Non-pigmented ciliary epithelial cell (primary cell): ENCODE data around the gene HCN3.
A peak's percentile ranks its signal among the peaks of the same experiment; 100 is the strongest.

ENCODE experiments used
- DNase-seq: peaks from one replicate; pipeline ENCODE4 v3.0.0-alpha.2; 2010; ENCODE audit warnings: low read depth

HCN3 gene

GRCh38 chr1:155254228-155254713, 23.0 kb upstream of the HCN3 start:
- no peak for DNase-seq

- no peak for DNase-seq
Measured at GRCh38 chr1:155254714-155255242, 22.5 kb upstream of the HCN3 start.

- no peak for DNase-seq
Measured at GRCh38 chr1:155255243-155256007, 21.8 kb upstream of the HCN3 start, which contains the start of gene ENTREP3. TSS of gene ENTREP3 (minus strand) at chr1:155255483. CDS start at chr1:155254877, 606 bp downstream.

DNA sequence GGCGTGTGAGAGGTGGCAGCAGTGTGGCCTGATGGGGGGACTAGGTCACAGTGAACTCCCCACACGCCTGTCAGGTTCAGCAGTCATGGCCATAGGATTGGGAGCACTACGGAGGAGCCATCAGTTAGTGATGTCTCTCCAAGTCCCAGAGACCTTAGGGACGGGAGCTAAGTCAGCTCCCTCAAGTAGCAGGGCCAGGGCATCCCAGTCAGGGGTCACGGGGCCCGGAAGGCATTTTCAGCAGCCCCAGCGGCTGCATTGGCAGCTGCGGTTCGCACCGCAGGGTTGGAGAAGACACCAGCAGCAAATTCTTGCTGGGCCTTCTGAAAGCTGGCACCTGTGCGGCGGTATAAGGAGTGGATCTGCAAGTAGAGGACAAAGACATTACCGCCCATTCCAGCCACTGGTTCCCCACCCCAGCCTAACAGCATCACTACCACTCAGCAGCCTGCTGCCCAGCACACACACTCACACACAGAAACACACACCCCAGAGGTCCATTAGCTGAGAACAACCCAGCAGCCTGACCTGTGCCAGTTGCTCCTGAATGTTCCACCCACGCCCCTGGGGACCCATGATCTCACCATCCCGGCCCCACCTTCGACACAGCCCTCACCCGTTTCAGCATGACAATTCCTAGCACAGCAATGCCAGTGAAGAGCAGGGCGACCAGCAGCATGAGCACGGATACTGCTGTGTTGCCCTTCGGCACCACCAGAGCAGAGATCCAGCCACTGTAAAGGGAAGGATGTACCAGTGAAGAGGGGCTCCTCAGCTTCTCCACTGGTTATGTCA, 21.0 kb upstream of the HCN3 start:
- DNase-seq = no peak

DNA sequence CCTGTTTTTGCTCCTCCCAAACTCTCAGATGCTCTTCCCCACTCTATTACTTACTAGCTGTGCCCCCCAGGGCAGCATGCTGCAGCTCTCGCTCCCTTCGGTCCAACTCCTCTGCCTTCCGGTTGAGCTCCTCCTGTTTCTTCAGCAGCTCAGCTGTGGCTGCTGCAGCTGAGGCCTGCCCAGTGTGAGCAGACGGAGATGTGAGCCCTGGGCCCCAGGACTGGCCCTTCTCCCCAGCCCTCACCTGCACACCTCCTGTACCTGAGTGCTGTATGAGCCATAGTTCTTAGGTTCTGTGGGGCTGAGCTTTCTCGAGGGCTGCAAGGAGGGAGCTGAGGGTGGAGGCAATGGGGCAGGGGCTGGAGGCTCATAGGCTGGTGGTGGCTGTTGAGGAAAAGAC, 17.0 kb upstream of the HCN3 start:
- no peak for DNase-seq

DNA sequence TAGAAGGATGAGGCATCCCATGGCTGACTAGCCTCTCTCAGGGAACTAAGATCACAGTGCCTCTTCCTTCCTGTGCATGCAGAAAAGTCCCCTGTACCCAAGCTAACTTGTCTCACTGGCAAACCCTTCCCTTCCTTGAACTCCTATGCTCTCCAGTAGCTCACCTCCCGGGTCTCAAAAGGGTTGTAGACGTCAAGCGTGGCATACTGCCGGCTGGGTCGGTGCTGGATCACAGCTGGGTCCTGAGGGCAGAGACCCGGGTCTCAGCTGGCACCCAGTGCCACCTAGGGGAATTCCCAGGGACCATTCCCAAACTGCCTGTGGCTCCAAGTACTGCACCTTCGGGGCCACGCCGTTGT, 15.8 kb upstream of the HCN3 start:
- no peak for DNase-seq

GRCh38 chr1:155261852-155262673, 15.2 kb upstream of the HCN3 start, which contains the start of gene SCAMP3:
TSS of gene SCAMP3 (minus strand) at chr1:155262360. CDS start at chr1:155262151, 209 bp downstream.
- peak; percentile 98 for DNase-seq

GRCh38 chr1:155263067-155263466, 14.2 kb upstream of the HCN3 start:
- DNase-seq = no peak

GRCh38 chr1:155266553-155266952, 10.7 kb upstream of the HCN3 start:
- DNase-seq = no peak

- DNase-seq = no peak
Measured at GRCh38 chr1:155267373-155267772, 9.9 kb upstream of the HCN3 start.

DNA sequence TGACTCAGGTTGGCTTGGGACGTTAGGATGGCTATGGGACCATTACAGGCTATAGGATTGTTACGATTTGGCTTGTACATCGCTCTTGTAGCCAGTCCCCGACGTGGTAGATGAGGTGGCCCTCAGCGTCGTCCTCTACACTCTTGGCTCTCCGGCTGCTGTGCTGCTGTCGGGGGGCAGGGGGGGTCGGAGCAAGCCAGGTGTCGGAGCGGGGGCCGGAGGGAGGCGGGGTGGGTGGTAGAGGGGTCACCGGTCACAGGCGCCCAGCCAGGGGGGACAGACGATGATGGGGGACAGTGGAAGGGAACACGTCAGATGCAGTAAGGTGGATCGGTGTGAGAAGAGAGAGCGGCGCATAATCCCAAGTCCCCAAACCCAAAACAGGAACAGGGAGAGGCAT, 8.6 kb upstream of the HCN3 start:
- DNase-seq = no peak

GRCh38 chr1:155269381-155269780, 7.9 kb upstream of the HCN3 start:
- DNase-seq = no peak

DNA sequence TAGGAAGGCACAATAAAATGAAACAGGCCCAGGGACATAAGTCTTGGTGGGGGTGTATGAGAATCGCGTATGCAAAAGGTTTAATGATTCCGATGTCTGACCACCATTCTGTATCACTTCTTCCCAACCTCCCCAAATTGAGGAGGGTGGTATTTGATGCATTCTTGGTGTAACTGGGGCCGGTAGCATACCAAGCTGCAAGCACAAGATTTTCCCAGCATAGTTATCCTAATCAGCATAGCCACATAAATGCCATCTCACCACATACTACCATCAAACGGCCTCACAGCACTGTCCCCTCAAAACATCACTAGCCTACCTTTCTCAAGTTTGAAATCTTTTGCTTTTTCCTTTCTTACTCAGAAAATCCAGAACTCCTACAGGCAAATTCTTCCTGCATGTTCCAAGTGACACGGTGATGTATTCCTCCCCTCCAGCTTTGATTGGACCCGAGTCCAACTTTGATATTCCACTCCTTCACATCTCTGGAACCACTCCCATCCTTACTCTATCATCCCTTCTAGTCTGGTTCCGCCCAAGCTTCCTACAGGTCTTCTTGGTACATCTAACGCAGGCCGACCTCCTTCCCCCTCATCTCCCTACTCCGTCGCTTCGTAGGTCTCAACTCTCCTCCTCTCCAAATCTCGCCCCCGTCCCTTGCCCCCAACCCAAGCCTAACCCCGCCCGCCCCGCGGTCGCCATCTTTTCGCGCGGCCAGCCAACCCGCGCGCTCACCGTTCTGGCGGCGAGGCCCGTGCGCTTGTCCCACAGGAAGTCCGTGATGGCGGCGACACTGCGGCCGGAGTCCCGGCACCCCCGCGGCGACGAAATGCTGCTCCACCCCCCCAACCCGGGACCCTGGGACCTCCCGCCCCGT, 4.6 kb upstream of the HCN3 start:
- DNase-seq = no peak

- DNase-seq = no peak
Measured at GRCh38 chr1:155273343-155274245, 3.7 kb upstream of the HCN3 start, which contains the start of gene CLK2. TSS of gene CLK2 (minus strand) at chr1:155273504. CDS start at chr1:155270977, 2,527 bp downstream.

- no peak for DNase-seq
Measured at GRCh38 chr1:155277902-155278688, 832 bp downstream of the HCN3 start.

GRCh38 chr1:155278689-155279160, 1.5 kb downstream of the HCN3 start:
- DNase-seq = no peak

GRCh38 chr1:155279268-155279667, 2.0 kb downstream of the HCN3 start:
- DNase-seq = no peak

DNA sequence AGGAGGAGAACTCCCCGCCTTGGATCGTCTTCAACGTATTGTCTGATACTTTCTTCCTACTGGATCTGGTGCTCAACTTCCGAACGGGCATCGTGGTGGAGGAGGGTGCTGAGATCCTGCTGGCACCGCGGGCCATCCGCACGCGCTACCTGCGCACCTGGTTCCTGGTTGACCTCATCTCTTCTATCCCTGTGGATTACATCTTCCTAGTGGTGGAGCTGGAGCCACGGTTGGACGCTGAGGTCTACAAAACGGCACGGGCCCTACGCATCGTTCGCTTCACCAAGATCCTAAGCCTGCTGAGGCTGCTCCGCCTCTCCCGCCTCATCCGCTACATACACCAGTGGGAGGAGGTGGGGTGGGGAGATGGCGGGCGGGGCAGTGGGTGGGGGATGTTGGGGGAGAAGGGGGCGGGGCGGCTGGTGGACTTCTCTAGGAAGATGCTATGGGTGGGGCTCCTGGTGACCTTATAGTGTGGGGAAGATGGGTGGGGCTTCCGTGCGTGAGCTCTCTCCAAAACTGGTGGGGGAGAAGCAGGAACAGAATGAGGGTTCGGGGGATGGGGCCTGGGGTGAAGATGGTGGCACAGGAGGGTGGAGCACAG, 5.3 kb downstream of the HCN3 start:
- no peak for DNase-seq
